ENCODE results near the gene ORMDL2. TPM values are rescaled to one million over a fixed set of nuclear protein-coding genes. Genes with fewer than 3 reads are reported as not detected.
"Not testable (repeated sequence)": the region's sequence is repeated elsewhere in the genome, so short reads cannot be mapped to it uniquely, and the experiment has no call there.

The ORMDL2 gene
- total and polyA plus RNA-seq, 8 donors, result 21.1 to 80.8 (median 24.4) TPM

DNA sequence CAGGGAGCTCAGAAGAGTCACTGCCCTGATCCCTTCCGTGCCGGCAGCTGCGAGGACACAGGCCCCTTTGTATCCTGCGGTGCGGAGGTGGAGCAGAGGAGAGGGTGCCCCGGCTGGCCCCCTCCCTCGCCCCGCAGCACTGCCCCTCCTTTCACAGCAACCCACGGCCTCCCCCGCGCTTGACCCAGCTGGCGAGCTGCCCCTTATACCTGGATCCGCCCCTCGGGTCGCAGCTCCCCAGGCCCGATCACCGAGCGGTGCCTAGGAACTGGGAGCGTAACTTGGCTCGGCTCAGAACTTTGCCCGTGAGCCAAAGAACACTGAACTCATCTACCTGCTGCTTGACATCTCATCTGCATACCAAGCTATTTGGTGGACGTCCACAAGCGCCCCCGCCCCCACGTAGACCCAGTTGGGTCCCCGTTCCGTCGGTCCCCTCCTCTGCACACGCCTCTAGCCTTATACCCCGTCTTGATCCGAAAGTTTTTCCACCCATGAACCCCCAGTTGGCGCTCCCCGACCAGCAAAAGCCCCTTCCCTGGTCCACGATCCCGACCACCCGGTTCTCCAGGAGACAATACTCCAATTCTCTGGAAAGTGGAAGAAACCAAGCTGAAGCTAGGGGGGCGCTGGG is 12.2 kb downstream of the ORMDL2 start:
- Histone ChIP-seq H3K36me3 (peaks cover 0 to 2% of the 10 kb centered on the region in 2 donors), H3K4me3 (peak overlapping the region; percentile 74 to 96), H3K27ac (peak overlapping the region; percentile 84 to 93), H3K4me1 (peaks cover 24 to 52% of the 10 kb centered on the region in 2 donors), H3K27me3 (no peaks in the 10 kb centered on the region), H3K9me3 (no peaks in the 10 kb centered on the region)
- TF ChIP-seq, protein P1, sequence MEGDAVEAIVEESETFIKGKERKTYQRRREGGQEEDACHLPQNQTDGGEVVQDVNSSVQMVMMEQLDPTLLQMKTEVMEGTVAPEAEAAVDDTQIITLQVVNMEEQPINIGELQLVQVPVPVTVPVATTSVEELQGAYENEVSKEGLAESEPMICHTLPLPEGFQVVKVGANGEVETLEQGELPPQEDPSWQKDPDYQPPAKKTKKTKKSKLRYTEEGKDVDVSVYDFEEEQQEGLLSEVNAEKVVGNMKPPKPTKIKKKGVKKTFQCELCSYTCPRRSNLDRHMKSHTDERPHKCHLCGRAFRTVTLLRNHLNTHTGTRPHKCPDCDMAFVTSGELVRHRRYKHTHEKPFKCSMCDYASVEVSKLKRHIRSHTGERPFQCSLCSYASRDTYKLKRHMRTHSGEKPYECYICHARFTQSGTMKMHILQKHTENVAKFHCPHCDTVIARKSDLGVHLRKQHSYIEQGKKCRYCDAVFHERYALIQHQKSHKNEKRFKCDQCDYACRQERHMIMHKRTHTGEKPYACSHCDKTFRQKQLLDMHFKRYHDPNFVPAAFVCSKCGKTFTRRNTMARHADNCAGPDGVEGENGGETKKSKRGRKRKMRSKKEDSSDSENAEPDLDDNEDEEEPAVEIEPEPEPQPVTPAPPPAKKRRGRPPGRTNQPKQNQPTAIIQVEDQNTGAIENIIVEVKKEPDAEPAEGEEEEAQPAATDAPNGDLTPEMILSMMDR (IDR thresholded peaks at IDR 0.05), result no peak
- intact Hi-C loops (cut with DNase I), result loop anchor here in 1 of 2 donors (10.0 kb wide), 1 partner anchor 95 kb away; the partner anchor contains the start of gene PYM1
- ATAC-seq (peak; percentile 39), DNase-seq (peak in 3 of 4 donors; percentile 51 to 88 (median 63))

DNA sequence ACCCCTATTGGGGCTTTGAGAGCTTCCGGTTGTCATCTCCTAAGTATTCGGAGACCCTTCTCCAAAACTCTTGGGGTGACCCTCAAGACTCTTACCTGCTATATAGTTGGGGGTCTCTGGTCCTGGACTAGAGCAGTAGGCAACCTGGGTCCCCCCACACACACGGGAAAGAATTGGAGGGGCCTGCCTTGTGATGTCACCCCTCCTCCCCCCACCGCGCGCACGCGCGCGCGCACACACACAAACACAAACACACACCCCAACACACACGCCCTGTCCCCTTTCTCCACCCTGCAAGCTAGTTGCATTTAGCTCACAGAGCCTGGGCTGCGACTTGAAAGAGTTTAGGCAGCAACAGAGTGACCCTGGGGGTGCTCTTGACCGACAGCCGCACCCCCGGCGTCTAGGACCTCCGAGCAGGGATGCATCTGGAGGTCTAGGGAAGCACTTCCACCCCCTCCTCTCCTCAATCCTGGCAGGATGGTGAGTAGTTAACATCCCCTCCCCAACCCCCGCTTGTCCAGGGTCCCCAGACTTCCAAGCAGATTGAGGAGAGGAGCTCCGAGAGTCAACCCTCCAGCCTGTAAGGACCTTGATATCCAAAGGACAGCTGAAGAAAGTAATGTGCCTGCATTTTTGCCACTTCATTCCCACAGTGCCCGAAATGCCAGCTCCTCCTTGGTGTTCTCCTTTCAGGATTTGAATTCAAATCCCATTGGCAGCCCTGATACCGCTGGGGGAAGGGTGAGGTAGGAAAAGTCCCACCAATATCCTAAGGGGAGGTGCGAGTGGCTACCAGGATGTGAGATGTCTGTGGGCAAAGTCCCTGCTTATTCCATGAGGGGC is 13.0 kb downstream of the ORMDL2 start:
- peaks cover 21 to 45% of the 10 kb centered on the region in 2 donors for H3K4me1 ChIP-seq
- H3K27me3 ChIP-seq, result no peaks in the 10 kb centered on the region
- peak; percentile 57 for ATAC-seq
- peaks cover 0 to 6% of the 10 kb centered on the region in 2 donors for H3K36me3 ChIP-seq
- H3K4me3 ChIP-seq, result peak overlapping the region; percentile 74 to 96
- H3K27ac ChIP-seq, result peak overlapping the region; percentile 84 to 93
- DNase-seq, result peak; percentile 79 to 94 (median 89)
- intact Hi-C loops (cut with DNase I), result loop anchor here in 1 of 2 donors (10.0 kb wide), 1 partner anchor 94 kb away; the partner anchor contains the start of gene PYM1
- TF ChIP-seq, protein P1 (IDR thresholded peaks at IDR 0.05), result no peak
- H3K9me3 ChIP-seq, result no peaks in the 10 kb centered on the region

DNA sequence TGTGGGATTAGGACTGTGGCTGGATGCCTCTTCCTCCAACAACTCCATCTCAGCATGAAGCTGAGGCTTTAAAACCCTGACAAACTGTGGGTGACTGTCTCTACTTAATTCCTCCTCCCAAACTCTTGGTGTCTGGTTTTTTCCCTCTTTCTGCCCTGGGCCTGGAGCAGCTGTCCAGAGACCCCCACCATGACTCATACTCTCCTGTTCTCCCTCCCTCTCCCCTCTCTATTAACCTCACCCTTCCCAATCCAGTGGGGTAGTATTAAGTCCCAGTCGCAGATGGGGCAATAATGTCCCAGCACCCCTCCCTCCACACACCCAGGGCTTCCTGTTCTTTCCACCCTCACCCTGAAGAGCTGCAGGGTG is 13.6 kb downstream of the ORMDL2 start:
- H3K27me3 ChIP-seq, result no peaks in the 10 kb centered on the region
- peak overlapping the region; percentile 74 to 96 for H3K4me3 ChIP-seq
- peaks cover 15 to 39% of the 10 kb centered on the region in 2 donors for H3K4me1 ChIP-seq
- intact Hi-C loops (cut with DNase I), result loop anchor here in 1 of 2 donors (10.0 kb wide), 1 partner anchor 93 kb away; the partner anchor contains the start of gene PYM1
- peak overlapping the region; percentile 84 to 93 for H3K27ac ChIP-seq
- TF ChIP-seq, protein P1 (IDR thresholded peaks at IDR 0.05), result no peak
- no peaks in the 10 kb centered on the region for H3K9me3 ChIP-seq
- H3K36me3 ChIP-seq, result peaks cover 0 to 6% of the 10 kb centered on the region in 2 donors
- DNase-seq, result no peak
- ATAC-seq, result no peak

DNA sequence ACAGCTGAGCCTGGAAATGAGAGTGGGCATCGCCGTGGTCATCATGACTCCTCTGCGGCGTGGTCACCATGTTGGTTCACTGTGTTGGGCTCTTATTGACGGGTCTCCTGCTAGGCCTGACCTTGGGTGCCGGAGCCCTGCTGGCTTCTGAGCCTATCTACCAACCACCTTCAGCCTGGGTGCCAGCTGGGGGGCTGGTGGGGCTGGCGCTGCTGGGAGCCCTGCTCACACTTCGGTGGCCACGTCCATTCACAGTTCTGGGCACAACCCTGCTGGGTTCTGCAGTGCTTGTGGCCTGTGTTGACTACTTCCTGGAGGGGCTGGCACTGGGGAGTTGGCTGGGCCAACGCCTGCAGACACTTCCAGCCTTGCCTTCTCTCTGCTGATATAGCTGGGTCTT is 15.2 kb downstream of the ORMDL2 start:
- Histone ChIP-seq H3K4me1 (peaks cover 5 to 22% of the 10 kb centered on the region in 2 donors), H3K36me3 (peaks cover 0 to 6% of the 10 kb centered on the region in 2 donors), H3K27me3 (no peaks in the 10 kb centered on the region), H3K4me3 (no peak overlapping the region), H3K27ac (no peak overlapping the region), H3K9me3 (no peaks in the 10 kb centered on the region)
- ATAC-seq, result no peak
- no peak for DNase-seq
- intact Hi-C loops (cut with DNase I), result loop anchor here in 1 of 2 donors (10.0 kb wide), 1 partner anchor 92 kb away; the partner anchor contains the start of gene PYM1
- TF ChIP-seq, protein P1 (IDR thresholded peaks at IDR 0.05), result no peak

DNA sequence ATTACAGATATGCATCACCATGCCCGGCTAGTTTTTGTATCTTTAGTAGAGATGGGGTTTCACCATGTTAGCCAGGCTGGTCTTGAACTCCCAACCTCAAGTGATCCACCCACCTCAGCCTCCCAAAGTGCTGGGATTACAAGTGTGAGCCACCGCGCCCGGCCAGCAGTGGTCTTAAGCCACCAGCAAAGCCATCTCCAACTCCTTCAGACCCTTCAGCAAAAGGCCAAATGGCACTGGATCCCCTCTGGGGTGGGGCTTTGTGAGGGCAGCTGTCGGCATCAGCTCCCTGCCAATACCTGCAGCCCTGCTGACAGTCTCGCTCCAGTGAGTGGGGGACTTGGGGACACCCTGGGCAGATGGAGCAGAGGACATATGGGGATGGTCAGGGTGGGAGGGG is 16.6 kb downstream of the ORMDL2 start:
- Histone ChIP-seq H3K4me1 (peaks cover 0 to 12% of the 10 kb centered on the region in 2 donors), H3K36me3 (peaks cover 0 to 17% of the 10 kb centered on the region in 2 donors)
- H3K4me3 ChIP-seq, ATAC-seq, DNase-seq, H3K27ac ChIP-seq, H3K9me3 ChIP-seq, H3K27me3 ChIP-seq: not testable (repeated sequence)
- intact Hi-C loops (cut with DNase I), result loop anchor here in 1 of 2 donors (10.0 kb wide), 1 partner anchor 90 kb away; the partner anchor contains the start of gene PYM1

Data from left lung (tissue), 10 donors.